Islet precursor cell (in vitro differentiated cells): ENCODE data around the gene SPG7.

Experiments
- DNase-seq: peaks from one replicate; pipeline ENCODE4 v3.0.0-alpha.2; 2018

The SPG7 gene

GRCh38 chr16:89489040-89489897 lies 18.9 kb upstream of the SPG7 start:
- peak; percentile 91 for DNase-seq

GRCh38 chr16:89489898-89490438 lies 18.2 kb upstream of the SPG7 start:
- no peak for DNase-seq

- peak; percentile 100 for DNase-seq
Measured at GRCh38 chr16:89490439-89491237, 17.6 kb upstream of the SPG7 start, which contains the start of gene ANKRD11. Gene ANKRD11, minus strand, starts transcription at chr16:89490561. Its CDS starts 173,542 bp downstream, at chr16:89317019.

- DNase-seq: peak; percentile 52
Measured at GRCh38 chr16:89491238-89491869, 16.8 kb upstream of the SPG7 start.

GRCh38 chr16:89491974-89492687 lies 16.1 kb upstream of the SPG7 start:
- DNase-seq: no peak

- no peak for DNase-seq
Measured at GRCh38 chr16:89493776-89494175, 14.4 kb upstream of the SPG7 start.

GRCh38 chr16:89495121-89495520 lies 13.1 kb upstream of the SPG7 start:
- peak; percentile 87 for DNase-seq

GRCh38 chr16:89498839-89499238 lies 9.4 kb upstream of the SPG7 start:
- no peak for DNase-seq

- no peak for DNase-seq
Measured at GRCh38 chr16:89499767-89500166, 8.4 kb upstream of the SPG7 start.

GRCh38 chr16:89502081-89502843 lies 5.9 kb upstream of the SPG7 start:
- peak; percentile 92 for DNase-seq

GRCh38 chr16:89504091-89504490 lies 4.1 kb upstream of the SPG7 start:
- no peak for DNase-seq

GRCh38 chr16:89505204-89506112 lies 2.7 kb upstream of the SPG7 start:
- DNase-seq: no peak

GRCh38 chr16:89506113-89506504 lies 2.1 kb upstream of the SPG7 start:
- DNase-seq: no peak

- no peak for DNase-seq
Measured at GRCh38 chr16:89506791-89507191, 1.4 kb upstream of the SPG7 start.

GRCh38 chr16:89507214-89507833 lies 879 bp upstream of the SPG7 start:
- DNase-seq: no peak

GRCh38 chr16:89510526-89510925 lies 2.3 kb downstream of the SPG7 start:
- DNase-seq: no peak

- DNase-seq: no peak
Measured at GRCh38 chr16:89511374-89511773, 3.2 kb downstream of the SPG7 start.

- no peak for DNase-seq
Measured at GRCh38 chr16:89512453-89512852, 4.2 kb downstream of the SPG7 start.

- DNase-seq: no peak
Measured at GRCh38 chr16:89517128-89517527, 8.9 kb downstream of the SPG7 start.

- no peak for DNase-seq
Measured at GRCh38 chr16:89519881-89520280, 11.7 kb downstream of the SPG7 start.
